ENCODE measurements around the gene RIN3. TPM values are rescaled to one million over a fixed set of nuclear protein-coding genes. Genes with fewer than 3 reads are reported as not detected.
A peak's percentile ranks its signal among the peaks of the same experiment; 100 is the strongest.

RIN3 gene
- total and polyA plus RNA-seq, 10 of the 15 experiments (the other 5 are each of a cell fraction or from before 2014, with no cell fraction given): 0.91 to 23.3 (median 6.3) TPM

DNA sequence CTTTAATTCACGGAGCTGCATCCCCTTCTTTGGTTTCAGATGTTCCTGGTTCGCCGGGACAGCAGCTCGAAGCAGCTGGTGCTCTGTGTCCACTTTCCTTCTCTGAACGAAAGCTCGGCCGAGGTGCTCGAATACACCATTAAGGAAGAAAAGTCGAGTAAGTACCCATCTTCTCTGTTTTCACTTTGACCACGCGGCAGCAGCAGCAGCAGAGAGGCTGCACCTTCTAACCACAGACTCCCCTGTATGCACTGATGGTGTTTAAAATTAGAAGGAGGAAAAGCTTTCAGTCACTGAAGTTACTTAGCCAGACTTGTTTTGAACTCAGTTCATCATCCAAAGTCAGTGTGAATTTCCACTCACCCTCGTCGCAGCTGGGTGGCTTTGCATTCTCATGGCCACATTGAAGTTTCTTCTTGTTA is 63.8 kb downstream of the RIN3 start (continued):
- TF ChIP-seq E2F4 (IDR thresholded peaks at IDR 0.05; ENCODE audit: low read depth, low read length): no peak
- TF ChIP-seq RBBP5 (conservative IDR thresholded peaks at IDR 0.05): no peak
- TF ChIP-seq MEF2B (IDR thresholded peaks at IDR 0.05; ENCODE audit: partially characterized antibody, poor library complexity, severe bottlenecking): peak; percentile 85
- TF ChIP-seq, protein P1, sequence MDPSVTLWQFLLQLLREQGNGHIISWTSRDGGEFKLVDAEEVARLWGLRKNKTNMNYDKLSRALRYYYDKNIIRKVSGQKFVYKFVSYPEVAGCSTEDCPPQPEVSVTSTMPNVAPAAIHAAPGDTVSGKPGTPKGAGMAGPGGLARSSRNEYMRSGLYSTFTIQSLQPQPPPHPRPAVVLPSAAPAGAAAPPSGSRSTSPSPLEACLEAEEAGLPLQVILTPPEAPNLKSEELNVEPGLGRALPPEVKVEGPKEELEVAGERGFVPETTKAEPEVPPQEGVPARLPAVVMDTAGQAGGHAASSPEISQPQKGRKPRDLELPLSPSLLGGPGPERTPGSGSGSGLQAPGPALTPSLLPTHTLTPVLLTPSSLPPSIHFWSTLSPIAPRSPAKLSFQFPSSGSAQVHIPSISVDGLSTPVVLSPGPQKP (IDR thresholded peaks at IDR 0.05; ENCODE audit: low read depth, low read length): no peak
- TF ChIP-seq PAX8 (IDR thresholded peaks at IDR 0.05): 0 out of 2 replicates have a peak, but pooled peaks have one; percentile 52
- peak; percentile 75; the same call in 1 of the 2 replicates for TF ChIP-seq ZNF217 (IDR thresholded peaks at IDR 0.05)
- no peak for TF ChIP-seq JUND (IDR thresholded peaks at IDR 0.05; ENCODE audit: low read depth, low read length)
- TF ChIP-seq, protein P2, sequence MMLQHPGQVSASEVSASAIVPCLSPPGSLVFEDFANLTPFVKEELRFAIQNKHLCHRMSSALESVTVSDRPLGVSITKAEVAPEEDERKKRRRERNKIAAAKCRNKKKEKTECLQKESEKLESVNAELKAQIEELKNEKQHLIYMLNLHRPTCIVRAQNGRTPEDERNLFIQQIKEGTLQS (IDR thresholded peaks at IDR 0.05; ENCODE audit: borderline replicate concordance, extremely low read depth, low read depth, low read length): no peak
- TF ChIP-seq ZNF24 (IDR thresholded peaks at IDR 0.05): peak; percentile 79
- TF ChIP-seq, protein P3, sequence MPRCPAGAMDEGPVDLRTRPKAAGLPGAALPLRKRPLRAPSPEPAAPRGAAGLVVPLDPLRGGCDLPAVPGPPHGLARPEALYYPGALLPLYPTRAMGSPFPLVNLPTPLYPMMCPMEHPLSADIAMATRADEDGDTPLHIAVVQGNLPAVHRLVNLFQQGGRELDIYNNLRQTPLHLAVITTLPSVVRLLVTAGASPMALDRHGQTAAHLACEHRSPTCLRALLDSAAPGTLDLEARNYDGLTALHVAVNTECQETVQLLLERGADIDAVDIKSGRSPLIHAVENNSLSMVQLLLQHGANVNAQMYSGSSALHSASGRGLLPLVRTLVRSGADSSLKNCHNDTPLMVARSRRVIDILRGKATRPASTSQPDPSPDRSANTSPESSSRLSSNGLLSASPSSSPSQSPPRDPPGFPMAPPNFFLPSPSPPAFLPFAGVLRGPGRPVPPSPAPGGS (IDR thresholded peaks at IDR 0.05; ENCODE audit: borderline replicate concordance, insufficient read depth, low read depth, low read length, poor library complexity, severe bottlenecking): no peak
- no peak for TF ChIP-seq KAT2A (conservative IDR thresholded peaks at IDR 0.05; ENCODE audit: control insufficient read depth, low read depth, low read length)
- no peak for TF ChIP-seq BCLAF1 (IDR thresholded peaks at IDR 0.05)
- TF ChIP-seq RAD51 (IDR thresholded peaks at IDR 0.05): peak; percentile 28; the same call in 1 of the 2 replicates
- TF ChIP-seq ATF2 (IDR thresholded peaks at IDR 0.05; ENCODE audit: low read length): peak; percentile 67; the same call in 1 of the 2 replicates
- no peak for TF ChIP-seq BRCA1 (IDR thresholded peaks at IDR 0.05; ENCODE audit: low read depth, low read length)
- TF ChIP-seq SREBF2 (IDR thresholded peaks at IDR 0.05; ENCODE audit: low read length): no peak
- TF ChIP-seq, protein P4, sequence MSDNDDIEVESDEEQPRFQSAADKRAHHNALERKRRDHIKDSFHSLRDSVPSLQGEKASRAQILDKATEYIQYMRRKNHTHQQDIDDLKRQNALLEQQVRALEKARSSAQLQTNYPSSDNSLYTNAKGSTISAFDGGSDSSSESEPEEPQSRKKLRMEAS (IDR thresholded peaks at IDR 0.05; ENCODE audit: low read depth, low read length): 0 out of 2 replicates have a peak, but pooled peaks have one; percentile 50
